ENCODE data around the gene UBE2S. TPM values are rescaled to one million over a fixed set of nuclear protein-coding genes. Genes with fewer than 3 reads are reported as not detected.

Gene UBE2S
- total RNA-seq, 1 donor from 2014 or later: 224 TPM

DNA sequence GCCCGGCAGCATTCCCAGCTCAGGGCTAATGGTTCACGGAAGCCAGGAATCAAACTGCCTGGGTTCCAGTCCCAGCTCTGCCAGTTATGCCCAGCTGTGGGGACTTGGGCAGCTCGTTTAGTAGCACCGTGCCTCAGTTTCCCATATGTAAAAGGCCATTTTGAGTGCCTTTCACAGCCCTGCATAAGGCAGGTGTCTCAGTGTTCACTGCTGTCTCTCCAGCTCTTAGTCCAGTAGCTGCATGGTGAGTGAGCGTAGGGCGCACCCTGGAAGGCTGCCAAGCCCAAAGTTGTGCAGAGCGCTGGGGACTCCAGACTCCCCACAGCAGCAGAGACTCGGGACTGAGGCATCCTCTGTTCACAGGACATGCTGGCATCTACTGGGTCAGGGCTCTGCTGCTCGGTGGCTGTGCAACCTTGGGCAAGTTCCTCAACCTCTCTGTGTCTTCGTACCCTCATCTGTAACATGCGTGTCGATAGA, 16.4 kb downstream of the UBE2S start:
- Mint-ChIP-seq H3K27ac (no peak overlapping the region), H3K4me3 (no peak overlapping the region), H3K36me3 (ENCODE audit: low read depth) (peaks cover 46% of the 10 kb centered on the region), H3K9me3 (no peaks in the 10 kb centered on the region), H3K4me1 (ENCODE audit: low read depth) (peaks cover 35% of the 10 kb centered on the region), H3K27me3 (ENCODE audit: insufficient read depth) (no peaks in the 10 kb centered on the region)
- intact Hi-C loops (cut with micrococcal nuclease): no loop called here
- no peak for DNase-seq (ENCODE audit: low spot score)

- intact Hi-C loops (cut with micrococcal nuclease): no loop called here
- peaks cover 49% of the 10 kb centered on the region for H3K36me3 Mint-ChIP-seq (ENCODE audit: low read depth)
- H3K4me1 Mint-ChIP-seq (ENCODE audit: low read depth): peaks cover 35% of the 10 kb centered on the region
- no peak overlapping the region for H3K27ac Mint-ChIP-seq
- H3K4me3 Mint-ChIP-seq: no peak overlapping the region
- DNase-seq (ENCODE audit: low spot score): no peak
- H3K9me3 Mint-ChIP-seq: no peaks in the 10 kb centered on the region
- no peaks in the 10 kb centered on the region for H3K27me3 Mint-ChIP-seq (ENCODE audit: insufficient read depth)
Observed at GRCh38 chr19:55390461-55390880, 17.1 kb downstream of the UBE2S start.

DNA sequence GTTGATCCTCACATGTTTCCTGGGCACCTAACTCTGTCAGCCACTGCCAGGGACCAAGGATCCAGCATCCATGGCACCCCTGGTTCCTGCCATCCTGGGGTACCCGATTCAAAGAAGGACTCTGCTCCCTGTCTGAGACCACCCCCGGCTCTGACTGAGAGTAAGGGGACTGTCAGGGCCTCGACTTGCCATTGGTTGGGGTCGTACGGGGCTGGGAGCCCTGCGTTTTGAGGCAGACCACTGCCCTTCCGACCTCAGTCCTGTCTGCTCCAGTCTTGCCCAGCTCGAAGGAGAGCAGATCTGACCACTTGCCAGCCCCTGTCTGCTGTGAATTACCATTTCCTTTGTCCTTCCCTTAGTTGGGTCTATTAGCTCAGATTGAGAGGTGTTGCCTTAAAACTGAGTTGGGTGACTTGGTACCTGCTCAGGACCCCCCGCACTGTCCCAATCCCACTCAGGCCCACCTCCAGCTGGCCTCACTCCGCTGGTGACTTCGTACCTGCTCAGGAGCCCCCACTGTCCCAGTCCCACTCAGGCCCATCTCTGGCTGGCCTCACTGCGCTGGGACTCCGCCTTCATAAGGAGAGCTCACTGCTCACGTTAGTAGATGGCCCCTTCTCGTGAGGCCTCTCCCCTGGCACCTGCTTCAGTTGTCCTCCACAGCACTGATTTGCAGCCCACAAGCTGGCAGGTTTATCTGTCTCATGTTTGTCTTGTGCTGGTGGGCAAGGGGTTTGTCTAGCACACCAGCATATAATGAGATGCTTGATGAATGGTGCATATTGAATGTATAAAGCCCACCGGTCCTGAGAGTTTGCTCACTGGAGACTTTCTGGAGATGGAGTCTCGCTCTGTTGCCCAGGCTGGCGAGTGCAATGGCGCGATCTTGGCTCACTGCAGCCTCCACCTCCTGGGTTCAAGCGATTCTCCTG, 17.9 kb downstream of the UBE2S start:
- Mint-ChIP-seq H3K4me3 (peak overlapping the region; percentile 47), H3K27ac (peak overlapping the region; percentile 43), H3K27me3 (ENCODE audit: insufficient read depth) (no peaks in the 10 kb centered on the region), H3K9me3 (no peaks in the 10 kb centered on the region), H3K4me1 (ENCODE audit: low read depth) (peaks cover 35% of the 10 kb centered on the region), H3K36me3 (ENCODE audit: low read depth) (peaks cover 49% of the 10 kb centered on the region)
- no peak for DNase-seq (ENCODE audit: low spot score)
- intact Hi-C loops (cut with micrococcal nuclease): no loop called here

DNA sequence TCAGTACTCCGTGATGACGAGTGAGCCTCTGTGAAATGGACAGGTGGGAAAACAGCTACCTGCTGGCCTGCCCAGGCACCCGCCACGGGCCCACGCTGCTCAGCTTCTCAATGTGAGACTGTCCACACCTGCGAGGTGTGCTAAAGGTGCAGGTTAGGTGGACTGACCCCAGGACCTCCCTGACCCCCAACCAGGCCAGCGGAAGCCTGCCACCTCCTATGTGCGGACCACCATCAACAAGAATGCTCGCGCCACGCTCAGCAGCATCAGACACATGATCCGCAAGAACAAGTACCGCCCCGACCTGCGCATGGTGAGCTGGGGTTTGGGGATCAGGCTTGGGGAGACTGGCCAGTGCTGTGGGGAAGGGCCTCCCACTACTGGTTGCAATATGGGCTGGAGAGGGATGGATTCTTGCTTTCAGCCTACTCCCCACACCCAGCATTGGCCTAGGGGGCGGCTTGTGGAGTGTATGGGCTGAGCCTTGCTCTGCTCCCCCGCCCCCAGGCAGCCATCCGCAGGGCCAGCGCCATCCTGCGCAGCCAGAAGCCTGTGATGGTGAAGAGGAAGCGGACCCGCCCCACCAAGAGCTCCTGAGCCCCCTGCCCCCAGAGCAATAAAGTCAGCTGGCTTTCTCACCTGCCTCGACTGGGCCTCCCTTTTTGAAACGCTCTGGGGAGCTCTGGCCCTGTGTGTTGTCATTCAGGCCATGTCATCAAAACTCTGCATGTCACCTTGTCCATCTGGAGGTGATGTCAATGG, 19.7 kb downstream of the UBE2S start:
- peaks cover 49% of the 10 kb centered on the region for H3K36me3 Mint-ChIP-seq (ENCODE audit: low read depth)

DNA sequence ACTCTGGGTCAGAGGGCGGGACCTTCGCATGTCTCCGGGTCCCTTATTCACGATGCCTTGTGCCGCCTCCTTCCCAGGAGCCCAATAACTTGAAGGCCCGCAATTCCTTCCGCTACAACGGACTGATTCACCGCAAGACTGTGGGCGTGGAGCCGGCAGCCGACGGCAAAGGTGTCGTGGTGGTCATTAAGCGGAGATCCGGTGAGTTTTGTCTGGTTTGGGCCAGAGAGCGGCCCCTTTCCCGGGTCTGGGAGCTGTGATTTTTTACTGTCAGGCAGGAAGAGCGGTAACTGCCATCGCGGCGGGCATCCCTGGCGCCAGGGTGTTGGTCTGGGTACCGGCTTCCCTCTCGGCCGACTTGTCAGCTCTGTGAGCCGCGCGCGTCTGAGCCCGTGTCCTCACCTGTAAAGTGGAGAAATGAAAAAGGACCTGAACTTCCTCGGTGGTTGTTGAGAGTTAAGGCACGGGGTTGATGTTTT, 21.1 kb downstream of the UBE2S start:
- no peak for DNase-seq (ENCODE audit: low spot score)
- H3K4me3 Mint-ChIP-seq: peak overlapping the region; percentile 99
- intact Hi-C loops (cut with micrococcal nuclease): no loop called here
- H3K27me3 Mint-ChIP-seq (ENCODE audit: insufficient read depth): no peaks in the 10 kb centered on the region
- no peaks in the 10 kb centered on the region for H3K9me3 Mint-ChIP-seq
- H3K4me1 Mint-ChIP-seq (ENCODE audit: low read depth): peaks cover 45% of the 10 kb centered on the region
- peaks cover 46% of the 10 kb centered on the region for H3K36me3 Mint-ChIP-seq (ENCODE audit: low read depth)
- peak overlapping the region; percentile 96 for H3K27ac Mint-ChIP-seq

More for the DNA sequence above, 19.7 kb downstream of the UBE2S start:
- Mint-ChIP-seq H3K4me3 (peak overlapping the region; percentile 99), H3K9me3 (no peaks in the 10 kb centered on the region), H3K27me3 (ENCODE audit: insufficient read depth) (no peaks in the 10 kb centered on the region), H3K27ac (no peak overlapping the region), H3K4me1 (ENCODE audit: low read depth) (peaks cover 35% of the 10 kb centered on the region)
- intact Hi-C loops (cut with micrococcal nuclease): no loop called here
- DNase-seq (ENCODE audit: low spot score): no peak

DNA sequence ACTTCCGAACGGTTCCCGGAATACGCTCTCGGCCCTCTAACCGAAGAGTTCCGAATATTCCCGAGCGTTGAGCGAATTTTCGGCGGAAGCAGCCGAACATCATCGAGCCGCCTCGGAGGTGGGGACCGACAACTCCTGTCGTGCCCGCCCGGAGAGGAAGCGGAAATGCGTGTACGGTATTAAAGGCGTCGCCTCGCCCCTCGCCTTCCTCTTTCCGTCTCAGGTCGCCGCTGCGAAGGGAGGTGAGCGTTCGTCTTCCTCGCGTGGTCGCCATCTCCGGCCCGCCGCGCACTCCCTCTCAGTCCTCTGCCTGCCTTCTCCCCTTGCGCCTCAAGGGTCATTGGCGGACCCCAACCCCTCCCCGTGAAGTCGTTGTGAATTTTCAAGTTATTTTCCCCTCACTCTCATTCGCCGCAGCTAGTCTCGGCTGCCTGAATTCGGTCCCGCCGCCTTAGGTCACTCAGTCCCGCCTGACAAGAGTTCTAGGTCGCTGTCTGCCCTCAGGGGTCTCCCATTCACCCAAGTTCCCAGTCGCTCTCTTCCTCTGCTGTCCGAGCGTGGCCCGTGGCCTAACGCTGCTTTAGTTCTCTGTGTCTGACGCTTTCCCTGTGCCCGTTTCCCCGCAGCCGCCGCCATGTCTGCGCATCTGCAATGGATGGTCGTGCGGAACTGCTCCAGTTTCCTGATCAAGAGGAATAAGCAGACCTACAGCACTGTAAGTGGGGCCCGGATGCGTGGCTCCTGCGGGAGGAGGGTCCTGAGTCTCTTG, 21.7 kb downstream of the UBE2S start, which contains the start of gene RPL28:
RPL28 (plus strand) TSS at position 209 of the 769 bp plus-strand sequence; CDS start at position 635, 426 bp downstream.
- peaks cover 43% of the 10 kb centered on the region for H3K4me1 Mint-ChIP-seq (ENCODE audit: low read depth)
- peak; percentile 99 for DNase-seq (ENCODE audit: low spot score)
- H3K9me3 Mint-ChIP-seq: no peaks in the 10 kb centered on the region
- H3K27ac Mint-ChIP-seq: peak within 1 kb of the TSS; percentile 96
- no peaks in the 10 kb centered on the region for H3K27me3 Mint-ChIP-seq (ENCODE audit: insufficient read depth)
- H3K36me3 Mint-ChIP-seq (ENCODE audit: low read depth): peaks cover 44% of the 10 kb centered on the region
- H3K4me3 Mint-ChIP-seq: peak within 1 kb of the TSS; percentile 99
- intact Hi-C loops (cut with micrococcal nuclease): loop anchor here (1.0 kb wide), 10 partner anchors 22 to 323 kb away; partner anchors contain the start of genes COX6B2, HSPBP1, KMT5C and PPP1R12C

GRCh38 chr19:55384920-55385723, 22.5 kb downstream of the UBE2S start:
- intact Hi-C loops (cut with micrococcal nuclease): loop anchor here (1.0 kb wide), 10 partner anchors 23 to 322 kb away; partner anchors contain the start of genes COX6B2, HSPBP1, KMT5C and PPP1R12C
- no peaks in the 10 kb centered on the region for H3K27me3 Mint-ChIP-seq (ENCODE audit: insufficient read depth)
- no peaks in the 10 kb centered on the region for H3K9me3 Mint-ChIP-seq
- peaks cover 36% of the 10 kb centered on the region for H3K36me3 Mint-ChIP-seq (ENCODE audit: low read depth)
- peaks cover 39% of the 10 kb centered on the region for H3K4me1 Mint-ChIP-seq (ENCODE audit: low read depth)
- peak overlapping the region; percentile 99 for H3K4me3 Mint-ChIP-seq
- peak overlapping the region; percentile 96 for H3K27ac Mint-ChIP-seq
- DNase-seq (ENCODE audit: low spot score): peak; percentile 93

GRCh38 chr19:55384131-55384919, 23.3 kb downstream of the UBE2S start, which contains the start of gene TMEM238:
TSS of gene TMEM238 (minus strand) at chr19:55384292. CDS start at chr19:55384259, 33 bp downstream.
- Mint-ChIP-seq H3K27ac (peak within 1 kb of the TSS; percentile 96), H3K4me1 (ENCODE audit: low read depth) (peaks cover 34% of the 10 kb centered on the region), H3K36me3 (ENCODE audit: low read depth) (peaks cover 29% of the 10 kb centered on the region), H3K27me3 (ENCODE audit: insufficient read depth) (no peaks in the 10 kb centered on the region), H3K4me3 (peak within 1 kb of the TSS; percentile 99), H3K9me3 (no peaks in the 10 kb centered on the region)
- peak; percentile 34 for DNase-seq (ENCODE audit: low spot score)
- intact Hi-C loops (cut with micrococcal nuclease): no loop called here

DNA sequence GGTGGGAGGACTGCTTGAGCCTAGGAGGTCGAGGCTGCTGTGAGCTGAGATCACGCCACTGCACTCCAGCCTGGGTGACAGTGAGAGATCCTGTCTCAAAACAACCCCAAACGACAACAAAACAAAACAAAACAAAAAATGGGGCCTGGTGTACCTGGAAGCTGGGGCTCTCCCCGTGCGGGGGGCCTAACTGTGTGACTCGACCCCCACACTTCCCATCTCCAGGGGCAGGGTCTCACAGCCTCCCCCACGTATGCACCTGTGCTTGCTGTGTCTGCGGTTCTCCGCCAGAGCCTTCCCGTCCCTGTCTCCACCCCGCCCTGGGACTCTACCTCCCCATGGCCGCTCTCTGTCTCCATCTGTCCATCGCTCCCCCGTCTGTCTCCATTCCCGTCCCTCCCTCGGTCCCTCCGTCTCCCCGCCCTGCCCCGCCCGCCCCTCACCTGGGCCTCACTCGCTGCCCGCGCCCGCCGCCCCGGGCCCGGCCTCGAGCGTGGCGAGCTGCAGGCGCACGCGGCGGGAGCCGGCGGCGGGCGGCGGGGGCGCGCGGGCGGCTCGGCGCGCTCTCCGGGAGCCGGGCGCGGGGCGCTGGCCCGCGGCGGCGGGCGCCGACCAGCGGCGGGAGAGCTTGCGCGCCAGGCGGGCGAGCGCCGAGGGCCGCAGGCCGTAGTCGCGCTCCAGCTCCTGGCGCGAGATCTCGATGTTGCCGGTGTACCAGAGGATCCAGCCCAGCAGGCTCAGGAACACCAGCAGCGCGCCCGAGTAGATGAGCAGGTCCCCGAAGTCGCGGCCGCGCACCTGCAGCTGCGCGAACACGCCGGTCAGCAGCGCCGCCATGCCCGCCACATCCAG, 24.1 kb downstream of the UBE2S start:
- Mint-ChIP-seq H3K36me3 (ENCODE audit: low read depth) (peaks cover 28% of the 10 kb centered on the region), H3K27ac (peak overlapping the region; percentile 92), H3K9me3 (no peaks in the 10 kb centered on the region), H3K4me1 (ENCODE audit: low read depth) (peaks cover 27% of the 10 kb centered on the region), H3K4me3 (peak overlapping the region; percentile 92), H3K27me3 (ENCODE audit: insufficient read depth) (no peaks in the 10 kb centered on the region)
- DNase-seq (ENCODE audit: low spot score): peak; percentile 38
- intact Hi-C loops (cut with micrococcal nuclease): no loop called here

GRCh38 chr19:55382522-55383054, 25.0 kb downstream of the UBE2S start:
- DNase-seq (ENCODE audit: low spot score): no peak
- peak overlapping the region; percentile 92 for H3K27ac Mint-ChIP-seq
- H3K36me3 Mint-ChIP-seq (ENCODE audit: low read depth): peaks cover 21% of the 10 kb centered on the region
- H3K4me3 Mint-ChIP-seq: peak overlapping the region; percentile 92
- H3K9me3 Mint-ChIP-seq: no peaks in the 10 kb centered on the region
- intact Hi-C loops (cut with micrococcal nuclease): no loop called here
- H3K27me3 Mint-ChIP-seq (ENCODE audit: insufficient read depth): no peaks in the 10 kb centered on the region
- peaks cover 23% of the 10 kb centered on the region for H3K4me1 Mint-ChIP-seq (ENCODE audit: low read depth)
